ENCODE results near the gene FOXI3.

The FOXI3 gene

GRCh38 chr2:88452565-88452905 is at the start of gene FOXI3:
TSS of gene FOXI3 (minus strand) at chr2:88452693. CDS start at chr2:88452535, 158 bp downstream.
- Histone ChIP-seq H3K9me2 (replicated peaks; ENCODE audit: low read depth, low read length) (no peaks in the 10 kb centered on the region), H3F3A (ENCODE audit: low read depth) (no peaks in the 10 kb centered on the region), H3K4me1 (ENCODE audit: insufficient read depth, low read length, poor library complexity, severe bottlenecking) (no peaks in the 10 kb centered on the region), H3K9me3 (ENCODE audit: insufficient read depth, low read depth, low read length) (no peaks in the 10 kb centered on the region), H3K4me3 (ENCODE audit: low read length, poor library complexity, severe bottlenecking) (no peak within 1 kb of the TSS), H3K9ac (ENCODE audit: low read depth, low read length, poor library complexity, severe bottlenecking) (no peak within 1 kb of the TSS), H3K4me2 (ENCODE audit: low read depth, low read length, poor library complexity, severe bottlenecking) (no peak within 1 kb of the TSS), H3K27me3 (ENCODE audit: insufficient read depth, low read length, poor library complexity, severe bottlenecking) (no peaks in the 10 kb centered on the region), H2AFZ (ENCODE audit: low read length) (no peak within 1 kb of the TSS), H3K36me3 (ENCODE audit: insufficient read depth, low read length) (no peaks in the 10 kb centered on the region), H3K79me2 (ENCODE audit: insufficient read depth, low read length) (no peaks in the 10 kb centered on the region), H4K20me1 (ENCODE audit: insufficient read depth, low read length, poor library complexity, severe bottlenecking) (no peaks in the 10 kb centered on the region)
- no peak for TF ChIP-seq CTCF (conservative IDR thresholded peaks at IDR 0.05; ENCODE audit: low read length)
- no peak for TF ChIP-seq EZH2phosphoT487 (IDR thresholded peaks at IDR 0.05; ENCODE audit: borderline replicate concordance)

- Histone ChIP-seq H3K4me3 (ENCODE audit: low read length, poor library complexity, severe bottlenecking) (no peak overlapping the region), H3K9me3 (ENCODE audit: insufficient read depth, low read depth, low read length) (no peaks in the 10 kb centered on the region), H2AFZ (ENCODE audit: low read length) (no peak overlapping the region), H3K9me2 (replicated peaks; ENCODE audit: low read depth, low read length) (no peaks in the 10 kb centered on the region), H3F3A (ENCODE audit: low read depth) (no peaks in the 10 kb centered on the region), H3K79me2 (ENCODE audit: insufficient read depth, low read length) (no peaks in the 10 kb centered on the region), H3K9ac (ENCODE audit: low read depth, low read length, poor library complexity, severe bottlenecking) (no peak overlapping the region), H3K4me1 (ENCODE audit: insufficient read depth, low read length, poor library complexity, severe bottlenecking) (no peaks in the 10 kb centered on the region), H3K27me3 (ENCODE audit: insufficient read depth, low read length, poor library complexity, severe bottlenecking) (no peaks in the 10 kb centered on the region), H3K4me2 (ENCODE audit: low read depth, low read length, poor library complexity, severe bottlenecking) (no peak overlapping the region), H4K20me1 (ENCODE audit: insufficient read depth, low read length, poor library complexity, severe bottlenecking) (no peaks in the 10 kb centered on the region), H3K36me3 (ENCODE audit: insufficient read depth, low read length) (no peaks in the 10 kb centered on the region)
- no peak for TF ChIP-seq CTCF (conservative IDR thresholded peaks at IDR 0.05; ENCODE audit: low read length)
- TF ChIP-seq EZH2phosphoT487 (IDR thresholded peaks at IDR 0.05; ENCODE audit: borderline replicate concordance): no peak
Measured at GRCh38 chr2:88500691-88501090, 48.2 kb upstream of the FOXI3 start.

GRCh38 chr2:88499204-88499603 is 46.7 kb upstream of the FOXI3 start:
- no peaks in the 10 kb centered on the region for H3K9me3 ChIP-seq (ENCODE audit: insufficient read depth, low read depth, low read length)
- no peak overlapping the region for H3K9ac ChIP-seq (ENCODE audit: low read depth, low read length, poor library complexity, severe bottlenecking)
- H2AFZ ChIP-seq (ENCODE audit: low read length): no peak overlapping the region
- no peaks in the 10 kb centered on the region for H3K36me3 ChIP-seq (ENCODE audit: insufficient read depth, low read length)
- no peaks in the 10 kb centered on the region for H3K27me3 ChIP-seq (ENCODE audit: insufficient read depth, low read length, poor library complexity, severe bottlenecking)
- H3K4me3 ChIP-seq (ENCODE audit: low read length, poor library complexity, severe bottlenecking): no peak overlapping the region
- H3K4me2 ChIP-seq (ENCODE audit: low read depth, low read length, poor library complexity, severe bottlenecking): no peak overlapping the region
- no peaks in the 10 kb centered on the region for H3K4me1 ChIP-seq (ENCODE audit: insufficient read depth, low read length, poor library complexity, severe bottlenecking)
- H4K20me1 ChIP-seq (ENCODE audit: insufficient read depth, low read length, poor library complexity, severe bottlenecking): no peaks in the 10 kb centered on the region
- no peak for TF ChIP-seq CTCF (conservative IDR thresholded peaks at IDR 0.05; ENCODE audit: low read length)
- TF ChIP-seq EZH2phosphoT487 (IDR thresholded peaks at IDR 0.05; ENCODE audit: borderline replicate concordance): no peak
- no peaks in the 10 kb centered on the region for H3K9me2 ChIP-seq (replicated peaks; ENCODE audit: low read depth, low read length)
- no peaks in the 10 kb centered on the region for H3K79me2 ChIP-seq (ENCODE audit: insufficient read depth, low read length)
- no peaks in the 10 kb centered on the region for H3F3A ChIP-seq (ENCODE audit: low read depth)
